IPS-NIHi7 (cell line): Measurements from ENCODE around the gene SLC7A8.

Experiments
- DNase-seq: peaks from one replicate; pipeline ENCODE4 v3.0.0; 2012; ENCODE audit warnings: mixed read lengths; ENCODE audit errors: extremely low spot score

The SLC7A8 gene

DNA sequence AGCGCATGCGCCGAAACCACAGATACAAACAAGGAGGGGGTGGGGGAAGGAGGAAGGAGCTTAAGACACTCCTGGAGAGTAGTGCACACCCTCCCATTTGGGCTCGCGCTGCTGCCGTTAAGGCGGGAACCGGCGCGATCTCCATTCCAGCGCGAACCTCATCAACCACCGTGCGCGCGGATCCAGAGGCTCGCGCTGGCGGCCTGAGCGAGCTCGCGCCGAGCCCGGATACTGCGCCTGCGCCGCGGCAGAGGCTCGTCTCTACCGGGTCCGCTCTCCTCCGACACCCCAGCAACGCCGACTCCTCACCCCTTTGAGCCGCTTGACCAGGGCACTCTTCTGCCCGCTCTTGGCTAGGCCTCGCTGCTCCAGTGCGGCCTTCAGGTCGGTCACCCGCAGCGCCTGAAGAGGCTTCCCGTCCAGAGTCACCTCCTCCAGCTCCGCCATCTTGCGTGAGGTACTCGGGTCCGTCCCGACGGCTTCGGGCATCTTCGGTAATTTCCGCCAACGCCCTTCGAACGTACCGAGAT, 88.7 kb downstream of the SLC7A8 start, which contains the start of gene ACIN1:
TSS of gene ACIN1 (minus strand) at position 471 of the 530 bp plus-strand sequence. CDS start at position 447, 24 bp downstream.
- no peak for DNase-seq

DNA sequence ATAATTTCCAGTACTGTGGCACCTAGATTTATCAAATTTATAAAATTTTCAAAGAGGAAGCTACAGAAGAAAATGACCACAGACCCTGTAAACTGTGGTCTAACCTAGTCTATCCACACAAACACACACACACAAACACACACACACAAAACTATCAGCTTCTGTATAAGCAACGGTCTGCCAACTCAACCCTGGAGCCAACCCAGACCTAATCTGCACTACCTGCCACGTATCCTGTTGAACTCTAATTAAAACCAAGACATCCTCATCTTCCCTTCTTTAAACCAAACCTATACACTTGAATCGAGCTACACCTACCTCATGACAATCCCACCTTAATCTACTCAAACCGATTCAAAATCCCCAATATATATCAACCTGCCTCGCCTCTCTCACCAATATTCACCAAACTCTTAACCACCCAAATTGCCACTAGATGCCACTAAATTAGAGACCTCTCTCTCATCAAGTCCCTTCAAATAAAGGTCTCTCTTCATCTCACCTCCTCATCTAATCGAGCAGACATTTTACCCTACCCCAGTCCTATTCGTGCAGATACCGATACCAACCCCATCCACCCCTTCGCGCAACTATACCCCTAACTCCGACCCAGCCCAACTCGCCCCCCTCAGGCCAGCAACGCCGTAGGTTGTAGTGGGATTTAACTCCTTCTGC, 89.3 kb downstream of the SLC7A8 start:
- peak; percentile 85 for DNase-seq

- DNase-seq: no peak
These were observed 89.9 kb downstream of the SLC7A8 start for GRCh38 chr14:23093526-23093925.

GRCh38 chr14:23093104-23093503, 90.4 kb downstream of the SLC7A8 start:
- no peak for DNase-seq

DNA sequence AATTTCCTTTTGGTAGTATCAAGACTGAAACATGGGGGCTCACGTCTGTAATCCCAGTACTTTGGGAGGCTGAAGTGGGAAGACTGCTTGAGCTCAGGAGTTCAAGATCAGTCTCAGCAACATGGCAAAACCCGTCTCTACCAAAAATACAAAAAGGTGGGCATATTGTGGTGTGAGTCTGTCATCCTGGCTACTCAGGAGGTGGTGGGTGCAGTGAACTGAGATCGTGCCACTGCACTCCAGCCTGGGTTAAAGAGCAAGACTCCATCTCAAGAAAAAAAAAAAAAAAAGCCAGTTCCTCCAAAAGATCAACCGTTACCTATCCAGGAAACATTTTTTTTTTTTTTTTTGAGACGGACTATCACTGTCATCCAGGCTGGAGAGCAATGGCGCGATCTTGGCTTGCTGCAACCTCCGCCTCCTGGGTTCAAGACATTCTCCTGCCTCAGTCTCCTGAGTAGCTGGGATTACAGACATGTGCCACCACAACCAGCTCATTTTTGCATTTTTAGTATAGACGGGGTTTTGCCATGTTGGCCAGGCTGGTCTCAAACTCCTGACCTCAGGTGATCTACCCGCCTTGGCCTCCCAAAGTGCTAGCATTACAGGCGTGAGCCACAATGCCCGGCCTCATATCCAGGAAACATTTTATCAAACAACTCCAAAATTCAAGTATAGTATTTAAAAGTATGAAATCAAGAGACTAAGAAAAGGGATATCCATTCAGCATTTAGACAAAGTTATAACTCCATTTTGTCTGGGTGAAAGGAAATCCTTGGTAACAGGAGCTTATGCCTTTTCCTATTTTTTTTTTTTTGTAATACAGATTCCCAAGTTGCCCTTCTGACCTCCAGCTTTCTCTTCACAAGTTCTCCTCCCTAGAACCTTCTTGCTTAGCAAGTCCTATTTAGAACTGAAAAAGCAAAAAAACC, 91.9 kb downstream of the SLC7A8 start:
- no peak for DNase-seq

- DNase-seq: no peak
These were observed 93.2 kb downstream of the SLC7A8 start for GRCh38 chr14:23090254-23090636.

- no peak for DNase-seq
These were observed 93.8 kb downstream of the SLC7A8 start for GRCh38 chr14:23089498-23090253.

GRCh38 chr14:23086565-23086964, 96.9 kb downstream of the SLC7A8 start:
- DNase-seq: no peak

DNA sequence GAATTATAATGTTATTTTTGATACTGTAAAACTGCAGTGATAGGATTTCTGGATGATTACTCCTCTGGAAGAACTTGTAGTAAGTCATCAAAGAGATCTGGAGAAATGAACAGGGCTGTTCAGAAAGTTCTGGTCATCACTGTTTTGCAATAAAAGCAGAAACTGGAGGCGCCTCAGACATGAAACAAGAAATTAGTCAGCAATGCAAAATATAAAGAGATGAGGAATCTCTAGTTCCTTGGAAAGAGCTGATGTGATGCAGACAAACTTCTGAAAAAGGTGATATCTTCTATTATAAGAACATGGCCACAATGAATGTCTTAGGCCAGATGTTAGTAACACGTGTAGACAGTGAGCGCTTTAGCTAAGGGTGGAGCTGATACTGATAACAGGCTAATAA, 98.0 kb downstream of the SLC7A8 start:
- no peak for DNase-seq

DNA sequence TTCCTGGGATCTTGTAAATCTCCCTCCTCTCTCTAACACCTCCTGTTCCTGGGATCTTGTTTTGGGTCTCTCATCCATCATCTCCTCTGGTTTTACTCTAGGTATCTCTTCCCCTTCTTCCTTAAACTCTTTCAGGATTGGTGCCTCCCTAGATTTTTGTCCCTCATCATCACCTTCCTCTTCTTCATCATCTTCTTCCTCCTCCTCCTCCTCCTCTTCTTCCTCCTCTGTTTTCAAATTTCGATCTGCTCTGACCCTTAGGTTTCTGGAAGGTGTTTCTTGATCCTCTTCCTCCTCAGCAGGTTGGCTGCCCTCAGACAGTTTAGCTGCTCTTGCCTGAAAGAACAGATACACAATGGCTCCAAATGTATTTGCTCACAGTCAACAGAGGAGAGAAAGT, 103.0 kb downstream of the SLC7A8 start:
- no peak for DNase-seq

- no peak for DNase-seq
These were observed 103.7 kb downstream of the SLC7A8 start for GRCh38 chr14:23079716-23080115.

- DNase-seq: no peak
These were observed 104.8 kb downstream of the SLC7A8 start for GRCh38 chr14:23078692-23079116.

DNA sequence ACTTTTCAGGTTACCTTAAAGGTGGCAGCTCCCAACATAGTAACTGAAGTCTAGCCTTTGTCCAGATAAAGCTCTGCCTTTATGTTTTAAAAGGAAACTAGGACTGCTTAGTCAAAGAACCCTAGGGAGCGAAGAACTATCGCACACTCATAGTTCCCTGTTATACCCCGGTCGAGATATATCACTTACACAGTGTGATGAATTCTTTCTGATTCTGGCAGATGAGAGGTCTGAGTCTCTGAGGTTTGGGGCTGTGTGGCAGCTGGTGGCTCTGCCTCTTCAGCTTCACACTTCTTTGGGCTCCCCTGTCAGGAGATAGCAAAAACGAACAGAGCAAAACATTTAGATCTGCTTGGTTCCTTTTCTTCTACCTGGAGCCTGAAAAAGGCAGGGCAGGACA, 105.5 kb downstream of the SLC7A8 start:
- no peak for DNase-seq

GRCh38 chr14:23076785-23077408, 106.6 kb downstream of the SLC7A8 start:
- peak; percentile 29 for DNase-seq
